NB4 (cell line): Measurements from ENCODE around the gene PYDC2.

Experiments
- MYC ChIP-seq: IDR thresholded peaks from 2 replicates; pipeline ENCODE4 v1.6.1; 2011; ENCODE audit warnings: low read depth, low read length
- TF ChIP-seq, protein P1 (sequence below): IDR thresholded peaks from one replicate; pipeline ENCODE4 v1.5.1; 2012; ENCODE audit warnings: low read depth, low read length

GRCh38 chr3:191473661-191474198 lies 12.8 kb downstream of the PYDC2 start:
- TF ChIP-seq, protein P1, sequence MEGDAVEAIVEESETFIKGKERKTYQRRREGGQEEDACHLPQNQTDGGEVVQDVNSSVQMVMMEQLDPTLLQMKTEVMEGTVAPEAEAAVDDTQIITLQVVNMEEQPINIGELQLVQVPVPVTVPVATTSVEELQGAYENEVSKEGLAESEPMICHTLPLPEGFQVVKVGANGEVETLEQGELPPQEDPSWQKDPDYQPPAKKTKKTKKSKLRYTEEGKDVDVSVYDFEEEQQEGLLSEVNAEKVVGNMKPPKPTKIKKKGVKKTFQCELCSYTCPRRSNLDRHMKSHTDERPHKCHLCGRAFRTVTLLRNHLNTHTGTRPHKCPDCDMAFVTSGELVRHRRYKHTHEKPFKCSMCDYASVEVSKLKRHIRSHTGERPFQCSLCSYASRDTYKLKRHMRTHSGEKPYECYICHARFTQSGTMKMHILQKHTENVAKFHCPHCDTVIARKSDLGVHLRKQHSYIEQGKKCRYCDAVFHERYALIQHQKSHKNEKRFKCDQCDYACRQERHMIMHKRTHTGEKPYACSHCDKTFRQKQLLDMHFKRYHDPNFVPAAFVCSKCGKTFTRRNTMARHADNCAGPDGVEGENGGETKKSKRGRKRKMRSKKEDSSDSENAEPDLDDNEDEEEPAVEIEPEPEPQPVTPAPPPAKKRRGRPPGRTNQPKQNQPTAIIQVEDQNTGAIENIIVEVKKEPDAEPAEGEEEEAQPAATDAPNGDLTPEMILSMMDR, result no peak
- TF ChIP-seq MYC, result no peak
